Measurements from ENCODE around the gene EDEM2. TPM values are rescaled to one million over a fixed set of nuclear protein-coding genes. Genes with fewer than 3 reads are reported as not detected.
"Not testable (repeated sequence)": the region's sequence is repeated elsewhere in the genome, so short reads cannot be mapped to it uniquely, and the experiment has no call there.

The EDEM2 gene
- total RNA-seq, 4 donors from 2014 or later: 13.3 to 20.3 (median 14.6) TPM

GRCh38 chr20:35190556-35190955 lies 43.4 kb upstream of the EDEM2 start:
- H3K4me3 ChIP-seq: no peak overlapping the region
- H3K27ac ChIP-seq (replicated peaks in 1 of 4): peak overlapping the region in 1 of 4 donors; percentile 7
- peaks cover 0 to 18% (median 10%) of the 10 kb centered on the region in 4 donors for H3K4me1 ChIP-seq
- intact Hi-C loops (cut with DNase I): no loop called here
- peaks cover 0 to 5% (median 0%) of the 10 kb centered on the region in 4 donors for H3K36me3 ChIP-seq
- H3K9me3 ChIP-seq: no peaks in the 10 kb centered on the region
- TF ChIP-seq POLR2AphosphoS5 (IDR thresholded peaks at IDR 0.05) (no peak), EP300 (IDR thresholded peaks at IDR 0.05) (no peak), POLR2A (IDR thresholded peaks at IDR 0.05; ENCODE audit: low read depth) (no peak)
- TF ChIP-seq, protein P1, sequence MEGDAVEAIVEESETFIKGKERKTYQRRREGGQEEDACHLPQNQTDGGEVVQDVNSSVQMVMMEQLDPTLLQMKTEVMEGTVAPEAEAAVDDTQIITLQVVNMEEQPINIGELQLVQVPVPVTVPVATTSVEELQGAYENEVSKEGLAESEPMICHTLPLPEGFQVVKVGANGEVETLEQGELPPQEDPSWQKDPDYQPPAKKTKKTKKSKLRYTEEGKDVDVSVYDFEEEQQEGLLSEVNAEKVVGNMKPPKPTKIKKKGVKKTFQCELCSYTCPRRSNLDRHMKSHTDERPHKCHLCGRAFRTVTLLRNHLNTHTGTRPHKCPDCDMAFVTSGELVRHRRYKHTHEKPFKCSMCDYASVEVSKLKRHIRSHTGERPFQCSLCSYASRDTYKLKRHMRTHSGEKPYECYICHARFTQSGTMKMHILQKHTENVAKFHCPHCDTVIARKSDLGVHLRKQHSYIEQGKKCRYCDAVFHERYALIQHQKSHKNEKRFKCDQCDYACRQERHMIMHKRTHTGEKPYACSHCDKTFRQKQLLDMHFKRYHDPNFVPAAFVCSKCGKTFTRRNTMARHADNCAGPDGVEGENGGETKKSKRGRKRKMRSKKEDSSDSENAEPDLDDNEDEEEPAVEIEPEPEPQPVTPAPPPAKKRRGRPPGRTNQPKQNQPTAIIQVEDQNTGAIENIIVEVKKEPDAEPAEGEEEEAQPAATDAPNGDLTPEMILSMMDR (IDR thresholded peaks at IDR 0.05): no peak
- no peak for DNase-seq (ENCODE audit: extremely low spot score)
- WGBS: 89% methylated on average over 6 of the region's 6 CpGs
- H3K27me3 ChIP-seq: no peaks in the 10 kb centered on the region

GRCh38 chr20:35189223-35189622 lies 42.1 kb upstream of the EDEM2 start:
- intact Hi-C loops (cut with DNase I); H3K27ac ChIP-seq (replicated peaks in 1 of 4); DNase-seq (ENCODE audit: extremely low spot score); H3K9me3 ChIP-seq; H3K36me3 ChIP-seq; H3K4me3 ChIP-seq; H3K27me3 ChIP-seq: not testable (repeated sequence)
- 83% methylated on average over 8 of the region's 8 CpGs for WGBS
- H3K4me1 ChIP-seq: peaks cover 0 to 18% (median 10%) of the 10 kb centered on the region in 4 donors

GRCh38 chr20:35187584-35188190 lies 40.6 kb upstream of the EDEM2 start:
- H3K36me3 ChIP-seq: peaks cover 0 to 5% (median 0%) of the 10 kb centered on the region in 4 donors
- H3K4me1 ChIP-seq: peaks cover 0 to 18% (median 10%) of the 10 kb centered on the region in 4 donors
- H3K4me3 ChIP-seq: no peak overlapping the region
- no peak for TF ChIP-seq POLR2AphosphoS5 (IDR thresholded peaks at IDR 0.05)
- no peak for TF ChIP-seq POLR2A (IDR thresholded peaks at IDR 0.05; ENCODE audit: low read depth)
- no peak for TF ChIP-seq EP300 (IDR thresholded peaks at IDR 0.05)
- TF ChIP-seq, protein P1 (IDR thresholded peaks at IDR 0.05): no peak
- H3K27me3 ChIP-seq: no peaks in the 10 kb centered on the region
- intact Hi-C loops (cut with DNase I): no loop called here
- no peak for DNase-seq (ENCODE audit: extremely low spot score)
- WGBS: 48% methylated on average over 5 of the region's 5 CpGs
- H3K27ac ChIP-seq (replicated peaks in 1 of 4): no peak overlapping the region
- H3K9me3 ChIP-seq: no peaks in the 10 kb centered on the region

- H3K27me3 ChIP-seq; H3K9me3 ChIP-seq; H3K36me3 ChIP-seq; intact Hi-C loops (cut with DNase I); DNase-seq (ENCODE audit: extremely low spot score); H3K4me3 ChIP-seq; H3K27ac ChIP-seq (replicated peaks in 1 of 4): not testable (repeated sequence)
- peaks cover 0 to 14% (median 10%) of the 10 kb centered on the region in 4 donors for H3K4me1 ChIP-seq
- 89% methylated on average over 10 of the region's 10 CpGs for WGBS
These were observed 39.7 kb upstream of the EDEM2 start for GRCh38 chr20:35186691-35187289.

- Histone ChIP-seq H3K9me3 (no peaks in the 10 kb centered on the region), H3K27ac (replicated peaks in 1 of 4) (no peak overlapping the region), H3K4me1 (no peaks in the 10 kb centered on the region), H3K36me3 (peaks cover 0 to 10% (median 2%) of the 10 kb centered on the region in 4 donors), H3K27me3 (no peaks in the 10 kb centered on the region), H3K4me3 (no peak overlapping the region)
- intact Hi-C loops (cut with DNase I): no loop called here
- no peak for TF ChIP-seq POLR2A (IDR thresholded peaks at IDR 0.05; ENCODE audit: low read depth)
- DNase-seq (ENCODE audit: extremely low spot score): no peak
These were observed 34.6 kb upstream of the EDEM2 start for GRCh38 chr20:35181731-35182130.

- TF ChIP-seq, protein P1 (IDR thresholded peaks at IDR 0.05): no peak
- TF ChIP-seq POLR2AphosphoS5 (IDR thresholded peaks at IDR 0.05) (no peak), POLR2A (IDR thresholded peaks at IDR 0.05; ENCODE audit: low read depth) (no peak), EP300 (IDR thresholded peaks at IDR 0.05) (no peak)
- H3K4me3 ChIP-seq: no peak overlapping the region
- H3K27me3 ChIP-seq: no peaks in the 10 kb centered on the region
- no peaks in the 10 kb centered on the region for H3K9me3 ChIP-seq
- WGBS: 92% methylated on average over 5 of the region's 5 CpGs
- no peak for DNase-seq (ENCODE audit: extremely low spot score)
- H3K27ac ChIP-seq (replicated peaks in 1 of 4): no peak overlapping the region
- H3K36me3 ChIP-seq: peaks cover 0 to 20% (median 12%) of the 10 kb centered on the region in 4 donors
- no peaks in the 10 kb centered on the region for H3K4me1 ChIP-seq
- intact Hi-C loops (cut with DNase I): no loop called here
These were observed 33.1 kb upstream of the EDEM2 start for GRCh38 chr20:35180266-35180665.

All from esophagus muscularis mucosa (tissue), 4 donors.